Mucosa of stomach (tissue), 1 donor: ENCODE measurements around the gene PANK1.

Experiments used
- H3K27me3 ChIP-seq: one replicate; pipeline ENCODE4 v1.7.0; 2013; ENCODE audit warnings: mild to moderate bottlenecking, low read length; ENCODE audit not compliant: control insufficient read depth, insufficient read depth
- H3K36me3 ChIP-seq: one replicate; pipeline ENCODE4 v1.7.0; 2013; ENCODE audit warnings: low read length; ENCODE audit not compliant: control insufficient read depth, insufficient read depth
- H3K4me1 ChIP-seq: one replicate; pipeline ENCODE4 v1.7.0; 2013; ENCODE audit warnings: mild to moderate bottlenecking, low read length; ENCODE audit not compliant: control insufficient read depth, insufficient read depth
- H3K4me3 ChIP-seq: one replicate; pipeline ENCODE4 v1.7.0; 2013; ENCODE audit warnings: low read length
- H3K9ac ChIP-seq: one replicate; pipeline ENCODE4 v1.7.0; 2013; ENCODE audit warnings: mild to moderate bottlenecking, low read length, moderate library complexity
- H3K9me3 ChIP-seq: one replicate; pipeline ENCODE4 v1.7.0; 2013; ENCODE audit warnings: mild to moderate bottlenecking, low read length, moderate library complexity; ENCODE audit not compliant: control insufficient read depth
- donor health status: Pancreatic carcinoma.

PANK1 gene

GRCh38 chr10:89651205-89651915, 6.3 kb upstream of the PANK1 start:
- Histone ChIP-seq H3K27me3 (no peaks in the 10 kb centered on the region), H3K9me3 (no peaks in the 10 kb centered on the region), H3K4me3 (no peak overlapping the region), H3K4me1 (peaks cover 6% of the 10 kb centered on the region), H3K9ac (no peak overlapping the region), H3K36me3 (no peaks in the 10 kb centered on the region)

GRCh38 chr10:89649051-89649450, 4.0 kb upstream of the PANK1 start:
- Histone ChIP-seq H3K4me3 (no peak overlapping the region), H3K9me3 (no peaks in the 10 kb centered on the region), H3K4me1 (peaks cover 16% of the 10 kb centered on the region), H3K36me3 (no peaks in the 10 kb centered on the region), H3K27me3 (no peaks in the 10 kb centered on the region), H3K9ac (no peak overlapping the region)

- no peak overlapping the region for H3K4me3 ChIP-seq
- H3K27me3 ChIP-seq: no peaks in the 10 kb centered on the region
- no peaks in the 10 kb centered on the region for H3K36me3 ChIP-seq
- H3K4me1 ChIP-seq: peaks cover 16% of the 10 kb centered on the region
- H3K9me3 ChIP-seq: no peaks in the 10 kb centered on the region
- H3K9ac ChIP-seq: no peak overlapping the region
Observed at GRCh38 chr10:89648074-89648473, 3.0 kb upstream of the PANK1 start.

GRCh38 chr10:89646889-89647657, 2.0 kb upstream of the PANK1 start:
- Histone ChIP-seq H3K4me1 (peaks cover 21% of the 10 kb centered on the region), H3K9me3 (no peaks in the 10 kb centered on the region), H3K4me3 (no peak overlapping the region), H3K36me3 (no peaks in the 10 kb centered on the region), H3K9ac (no peak overlapping the region), H3K27me3 (no peaks in the 10 kb centered on the region)

GRCh38 chr10:89645742-89646172, 715 bp upstream of the PANK1 start:
- H3K36me3 ChIP-seq: no peaks in the 10 kb centered on the region
- peaks cover 22% of the 10 kb centered on the region for H3K4me1 ChIP-seq
- no peak overlapping the region for H3K4me3 ChIP-seq
- H3K9me3 ChIP-seq: no peaks in the 10 kb centered on the region
- H3K9ac ChIP-seq: peak overlapping the region; percentile 76
- no peaks in the 10 kb centered on the region for H3K27me3 ChIP-seq

GRCh38 chr10:89644691-89644966, 413 bp downstream of the PANK1 start:
- Histone ChIP-seq H3K27me3 (no peaks in the 10 kb centered on the region), H3K4me1 (peaks cover 27% of the 10 kb centered on the region), H3K4me3 (peak overlapping the region; percentile 54), H3K36me3 (no peaks in the 10 kb centered on the region), H3K9me3 (no peaks in the 10 kb centered on the region), H3K9ac (peak overlapping the region; percentile 76)

- Histone ChIP-seq H3K9me3 (no peaks in the 10 kb centered on the region), H3K27me3 (no peaks in the 10 kb centered on the region), H3K9ac (peak overlapping the region; percentile 76), H3K4me3 (peak overlapping the region; percentile 54), H3K36me3 (no peaks in the 10 kb centered on the region), H3K4me1 (peaks cover 27% of the 10 kb centered on the region)
Observed at GRCh38 chr10:89643812-89644690, 991 bp downstream of the PANK1 start.

- no peaks in the 10 kb centered on the region for H3K9me3 ChIP-seq
- no peaks in the 10 kb centered on the region for H3K36me3 ChIP-seq
- peak overlapping the region; percentile 54 for H3K4me3 ChIP-seq
- peak overlapping the region; percentile 76 for H3K9ac ChIP-seq
- peaks cover 27% of the 10 kb centered on the region for H3K4me1 ChIP-seq
- H3K27me3 ChIP-seq: no peaks in the 10 kb centered on the region
Observed at GRCh38 chr10:89643431-89643811, 1.6 kb downstream of the PANK1 start.

- Histone ChIP-seq H3K9ac (no peak overlapping the region), H3K9me3 (no peaks in the 10 kb centered on the region), H3K36me3 (no peaks in the 10 kb centered on the region), H3K27me3 (no peaks in the 10 kb centered on the region), H3K4me1 (peaks cover 27% of the 10 kb centered on the region), H3K4me3 (no peak overlapping the region)
Observed at GRCh38 chr10:89642193-89642592, 2.8 kb downstream of the PANK1 start.

- H3K4me1 ChIP-seq: peaks cover 10% of the 10 kb centered on the region
- no peak overlapping the region for H3K9ac ChIP-seq
- no peaks in the 10 kb centered on the region for H3K36me3 ChIP-seq
- H3K4me3 ChIP-seq: no peak overlapping the region
- H3K9me3 ChIP-seq: no peaks in the 10 kb centered on the region
- no peaks in the 10 kb centered on the region for H3K27me3 ChIP-seq
Observed at GRCh38 chr10:89640241-89640640, 4.8 kb downstream of the PANK1 start.

GRCh38 chr10:89639326-89639725, 5.7 kb downstream of the PANK1 start:
- no peaks in the 10 kb centered on the region for H3K36me3 ChIP-seq
- no peaks in the 10 kb centered on the region for H3K9me3 ChIP-seq
- no peak overlapping the region for H3K9ac ChIP-seq
- H3K27me3 ChIP-seq: no peaks in the 10 kb centered on the region
- no peak overlapping the region for H3K4me3 ChIP-seq
- H3K4me1 ChIP-seq: peaks cover 10% of the 10 kb centered on the region

- no peak overlapping the region for H3K4me3 ChIP-seq
- H3K36me3 ChIP-seq: no peaks in the 10 kb centered on the region
- H3K27me3 ChIP-seq: no peaks in the 10 kb centered on the region
- H3K9me3 ChIP-seq: no peaks in the 10 kb centered on the region
- peaks cover 6% of the 10 kb centered on the region for H3K4me1 ChIP-seq
- no peak overlapping the region for H3K9ac ChIP-seq
Observed at GRCh38 chr10:89637113-89637512, 7.9 kb downstream of the PANK1 start.
